ENCODE measurements around the gene ETFB.

The ETFB gene

GRCh38 chr19:51367565-51368365, 1.6 kb upstream of the ETFB start:
- peak; percentile 98 for DNase-seq (ENCODE audit: low read depth)

GRCh38 chr19:51367255-51367564, 1.0 kb upstream of the ETFB start:
- H3K4me3 ChIP-seq (ENCODE audit: control insufficient read depth, low read depth, low read length), result peak overlapping the region; percentile 93
- DNase-seq (ENCODE audit: low read depth), result no peak
- TF ChIP-seq CTCF (conservative IDR thresholded peaks at IDR 0.05; ENCODE audit: control insufficient read depth, insufficient read depth, low read depth, low read length), result no peak

More at GRCh38 chr19:51367565-51368365, 1.6 kb upstream of the ETFB start:
- TF ChIP-seq CTCF (conservative IDR thresholded peaks at IDR 0.05; ENCODE audit: control insufficient read depth, insufficient read depth, low read depth, low read length), result no peak
- H3K4me3 ChIP-seq (ENCODE audit: control insufficient read depth, low read depth, low read length), result peak overlapping the region; percentile 93

- peak overlapping the region; percentile 93 for H3K4me3 ChIP-seq (ENCODE audit: control insufficient read depth, low read depth, low read length)
- DNase-seq (ENCODE audit: low read depth), result peak; percentile 98
- TF ChIP-seq CTCF (conservative IDR thresholded peaks at IDR 0.05; ENCODE audit: control insufficient read depth, insufficient read depth, low read depth, low read length), result no peak
These were observed 434 bp upstream of the ETFB start for GRCh38 chr19:51366389-51367254.

- peak; percentile 71 for DNase-seq (ENCODE audit: low read depth)
- peak overlapping the region; percentile 93 for H3K4me3 ChIP-seq (ENCODE audit: control insufficient read depth, low read depth, low read length)
- TF ChIP-seq CTCF (conservative IDR thresholded peaks at IDR 0.05; ENCODE audit: control insufficient read depth, insufficient read depth, low read depth, low read length), result no peak
These were observed 800 bp downstream of the ETFB start for GRCh38 chr19:51365211-51365964.

GRCh38 chr19:51364200-51365106, 1.7 kb downstream of the ETFB start:
- no peak overlapping the region for H3K4me3 ChIP-seq (ENCODE audit: control insufficient read depth, low read depth, low read length)
- no peak for TF ChIP-seq CTCF (conservative IDR thresholded peaks at IDR 0.05; ENCODE audit: control insufficient read depth, insufficient read depth, low read depth, low read length)
- DNase-seq (ENCODE audit: low read depth), result peak; percentile 32
